NT2/D1 (cell line): Measurements from ENCODE around the gene PHPT1.

ENCODE experiments used
- YY1 ChIP-seq: IDR thresholded peaks from 2 replicates; pipeline ENCODE4 v1.6.1; 2011; ENCODE audit not compliant: insufficient read length, insufficient read depth
- ZNF274 ChIP-seq: IDR thresholded peaks from 2 replicates; pipeline ENCODE4 v1.6.1; 2011; ENCODE audit warnings: mild to moderate bottlenecking, low read depth, low read length

DNA sequence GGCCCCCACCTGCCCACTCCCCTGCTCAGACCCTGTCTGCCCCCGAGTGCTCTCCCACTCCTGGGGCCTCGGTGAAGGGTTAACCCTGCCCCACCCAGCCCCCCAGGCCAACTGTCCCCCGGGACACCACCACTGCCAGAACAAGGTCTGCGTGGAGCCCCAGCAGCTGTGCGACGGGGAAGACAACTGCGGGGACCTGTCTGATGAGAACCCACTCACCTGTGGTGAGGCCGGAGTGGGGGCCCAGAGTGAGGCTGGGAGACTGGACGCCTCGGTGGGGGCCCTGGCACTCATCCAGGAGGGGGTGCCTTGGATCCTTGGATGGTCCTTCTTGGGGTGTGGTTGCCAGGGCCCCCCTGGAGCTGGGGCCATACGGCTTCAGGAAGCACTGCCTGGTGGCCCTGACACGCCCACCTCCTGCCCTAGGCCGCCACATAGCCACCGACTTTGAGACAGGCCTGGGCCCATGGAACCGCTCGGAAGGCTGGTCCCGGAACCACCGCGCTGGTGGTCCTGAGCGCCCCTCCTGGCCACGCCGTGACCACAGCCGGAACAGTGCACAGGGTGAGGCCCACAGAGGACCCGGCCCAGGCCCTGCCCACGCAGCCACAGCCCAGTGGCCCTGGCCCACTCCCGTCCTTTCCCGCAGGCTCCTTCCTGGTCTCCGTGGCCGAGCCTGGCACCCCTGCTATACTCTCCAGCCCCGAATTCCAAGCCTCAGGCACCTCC, 5.1 kb downstream of the PHPT1 start:
- no peak for TF ChIP-seq ZNF274
- no peak for TF ChIP-seq YY1
